Inflammatory macrophage treated with lipopolysaccharide for 1 hour (primary cell): ENCODE measurements around the gene ITGAD.
"Not testable (repeated sequence)": the region's sequence is repeated elsewhere in the genome, so short reads cannot be mapped to it uniquely, and the experiment has no call there.

Experiments used
- DNase-seq, 2 donors: peaks; one replicate each; pipeline ENCODE4 v3.0.0-alpha.2; 2020 to 2022

ITGAD gene

DNA sequence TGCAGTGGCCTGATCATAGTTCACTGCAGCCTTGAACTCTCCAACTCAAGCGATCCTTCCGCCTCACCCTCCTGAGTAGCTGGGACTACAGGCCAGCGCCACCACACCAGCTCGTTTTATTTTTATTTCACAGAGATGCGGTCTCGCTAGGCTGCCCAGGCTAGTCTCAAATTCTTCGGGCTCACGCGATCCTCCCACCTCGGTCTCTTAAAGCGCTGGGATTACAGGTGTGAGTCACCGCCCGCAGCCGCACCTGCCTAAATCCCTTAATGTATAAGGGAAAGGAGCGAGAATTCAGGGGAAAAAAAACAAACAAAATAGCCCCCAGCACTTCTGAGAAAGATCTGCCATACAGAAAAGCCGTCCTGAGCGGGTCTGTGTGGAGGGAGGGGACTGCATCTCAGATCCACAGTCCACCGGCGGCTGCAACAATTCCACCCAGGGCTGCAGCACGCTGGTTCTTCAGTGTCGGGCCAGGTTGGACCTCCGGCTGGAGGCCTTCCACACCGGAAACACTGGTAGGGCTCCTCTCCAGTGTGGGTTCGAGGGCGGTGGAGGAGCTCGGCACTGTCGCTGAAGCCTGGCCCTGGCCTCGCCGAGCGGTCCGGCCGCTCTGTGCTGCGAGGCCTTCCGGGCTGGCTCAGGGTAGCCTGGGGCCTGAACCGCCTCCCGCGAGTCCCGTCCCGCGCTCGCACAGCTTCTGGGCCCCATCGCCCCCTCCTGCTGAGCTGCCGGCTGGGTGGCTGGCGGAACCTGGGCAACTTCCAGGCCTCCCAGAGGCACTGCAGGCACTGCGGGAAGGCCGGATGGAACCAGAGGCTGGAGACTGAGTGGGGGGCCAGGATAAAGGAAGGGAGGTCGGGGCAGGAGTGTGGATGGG lies 42.4 kb downstream of the ITGAD start:
- DNase-seq = no peak

DNA sequence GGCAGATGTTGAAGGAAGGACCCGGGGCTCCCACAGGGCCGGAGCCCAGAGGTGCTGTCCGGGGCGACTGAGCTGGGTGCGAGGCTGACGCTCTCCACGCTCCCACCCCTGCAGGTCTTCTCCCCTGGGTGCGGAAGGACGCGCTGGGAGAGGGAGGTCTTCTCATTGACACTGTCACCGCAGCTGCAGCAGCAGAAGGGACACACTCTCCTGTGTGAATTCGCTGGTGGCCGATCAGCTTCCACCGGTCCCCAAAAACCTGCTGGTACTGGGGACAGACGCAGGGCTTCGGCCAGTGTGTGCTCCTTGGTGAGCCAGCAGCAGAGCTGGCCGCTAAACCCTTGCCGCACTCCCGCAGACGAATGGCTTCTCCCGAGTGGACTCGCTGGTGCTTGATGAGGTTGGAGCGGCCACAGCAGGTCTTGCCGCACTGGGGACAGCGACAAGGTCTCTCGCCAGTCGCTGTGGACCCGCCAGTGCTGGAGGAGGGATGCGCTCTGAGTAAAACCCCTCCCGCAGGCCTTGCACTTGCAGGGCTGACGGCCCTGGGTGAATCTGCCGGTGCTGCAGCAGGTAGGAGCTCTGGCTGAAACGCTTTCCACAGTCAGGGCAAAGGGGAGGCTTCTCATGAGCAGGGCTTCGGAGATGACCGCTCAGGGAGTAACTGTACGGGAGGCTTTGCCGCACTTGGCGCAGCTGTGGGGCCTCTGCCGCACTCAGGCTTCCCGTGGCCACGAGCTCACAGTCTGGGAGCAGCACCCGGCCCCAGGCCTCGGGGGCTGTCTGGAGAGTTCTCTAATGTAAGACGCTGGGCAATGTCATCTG lies 43.3 kb downstream of the ITGAD start:
- DNase-seq = no peak

DNA sequence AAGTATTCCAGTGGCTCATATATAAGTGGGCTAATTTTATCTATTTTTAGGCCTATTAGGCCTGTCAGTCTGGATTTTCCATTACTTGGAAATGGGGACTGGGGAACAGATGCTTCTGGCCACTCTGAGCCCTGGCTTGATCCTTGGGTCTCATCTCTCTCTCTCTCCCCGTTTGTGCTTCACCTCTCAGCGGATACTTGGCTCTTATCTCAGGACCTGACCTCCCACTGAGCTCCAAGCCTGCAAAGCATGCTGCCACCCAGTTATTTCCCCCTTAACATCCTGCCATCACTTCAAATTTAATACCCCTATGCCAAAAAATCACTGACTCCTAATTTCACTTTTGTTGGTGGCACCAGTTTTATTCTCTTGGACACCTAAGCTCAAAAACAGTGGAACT lies 45.3 kb downstream of the ITGAD start:
- DNase-seq = no peak

DNA sequence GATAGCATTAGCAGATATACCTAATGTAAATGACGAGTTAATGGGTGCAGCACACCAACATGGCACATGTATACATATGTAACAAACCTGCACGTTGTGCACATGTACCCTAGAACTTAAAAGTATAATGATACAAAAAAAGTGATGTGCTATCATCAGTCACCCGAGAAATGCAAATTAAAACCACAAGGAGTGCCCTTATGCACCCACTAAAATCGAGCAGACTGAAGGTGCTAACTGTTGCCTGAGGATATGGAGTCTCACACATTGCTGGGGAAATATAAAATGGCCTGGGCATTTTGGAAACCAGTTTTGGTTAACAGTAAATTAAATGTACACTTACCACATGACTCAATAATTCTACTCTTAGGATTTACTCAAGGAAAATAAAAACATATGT lies 45.9 kb downstream of the ITGAD start:
- DNase-seq = not testable (repeated sequence)

DNA sequence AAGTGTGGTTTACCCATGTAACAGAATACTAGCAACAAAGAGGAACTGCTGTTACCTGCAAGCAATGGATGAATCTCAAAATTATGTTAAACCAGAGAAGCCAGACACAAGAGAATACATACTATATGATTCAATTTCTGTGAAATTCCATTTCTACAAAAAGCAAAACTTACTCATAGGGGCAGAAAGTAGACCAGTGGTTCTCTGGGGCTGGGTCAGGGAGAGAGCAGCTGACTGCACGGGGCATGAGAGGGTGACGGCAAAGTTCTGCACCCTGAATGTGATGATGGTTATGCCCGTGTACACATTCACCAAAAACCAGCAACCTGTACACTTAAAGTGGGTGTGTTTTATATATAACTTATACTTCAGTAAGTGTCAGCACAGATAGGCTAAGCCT lies 46.4 kb downstream of the ITGAD start:
- DNase-seq = no peak

DNA sequence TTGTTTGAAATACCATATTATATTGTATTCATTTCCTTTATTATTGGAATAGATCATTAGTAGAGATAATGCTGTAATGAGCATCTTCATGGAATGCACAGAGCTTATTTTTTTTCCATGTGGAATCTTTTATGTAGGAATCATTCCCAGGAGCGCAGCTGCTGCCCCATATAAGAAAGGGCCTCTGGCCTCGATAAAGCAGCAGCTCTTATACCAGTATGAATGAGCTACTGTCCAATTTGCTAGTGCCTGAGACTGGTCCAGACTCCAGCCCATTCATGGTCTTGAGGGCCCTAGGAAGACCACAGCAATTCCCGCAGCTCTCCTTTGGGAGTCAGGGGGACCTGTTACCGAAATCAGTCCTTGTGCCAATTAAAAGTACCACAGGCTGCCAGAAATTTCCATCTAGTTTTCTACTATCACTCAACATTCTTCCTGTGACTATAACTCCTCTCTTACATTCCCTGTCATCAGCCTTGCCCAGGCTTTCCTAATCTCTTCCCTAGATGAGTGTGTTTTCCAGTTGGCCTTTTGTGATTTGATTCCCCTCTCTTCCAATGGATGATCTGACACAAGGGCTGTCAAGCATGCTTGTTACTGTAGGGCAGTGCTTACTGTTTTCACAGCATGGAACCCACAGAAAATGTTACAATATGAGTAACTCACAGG lies 47.5 kb downstream of the ITGAD start:
- no peak for DNase-seq

DNA sequence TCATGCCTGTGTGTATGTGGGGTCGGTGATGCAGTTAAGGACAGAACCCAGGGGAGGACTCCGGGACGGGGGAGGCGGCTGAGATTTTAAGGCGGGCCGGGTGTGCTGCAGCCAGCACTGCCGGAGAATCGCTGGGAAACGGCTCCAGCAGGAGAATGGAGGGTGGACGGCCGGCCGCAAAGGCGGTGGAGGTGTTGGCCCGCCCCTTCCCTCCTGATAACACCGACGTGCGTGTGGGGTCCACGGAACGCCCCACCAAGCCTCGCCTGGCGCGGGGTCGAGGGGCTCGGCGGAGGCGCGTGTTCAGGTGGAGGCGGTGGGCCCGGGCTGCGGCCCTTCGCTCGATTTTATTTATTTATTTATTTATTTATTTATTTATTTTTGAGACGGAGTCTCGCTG lies 48.8 kb downstream of the ITGAD start:
- no peak for DNase-seq

DNA sequence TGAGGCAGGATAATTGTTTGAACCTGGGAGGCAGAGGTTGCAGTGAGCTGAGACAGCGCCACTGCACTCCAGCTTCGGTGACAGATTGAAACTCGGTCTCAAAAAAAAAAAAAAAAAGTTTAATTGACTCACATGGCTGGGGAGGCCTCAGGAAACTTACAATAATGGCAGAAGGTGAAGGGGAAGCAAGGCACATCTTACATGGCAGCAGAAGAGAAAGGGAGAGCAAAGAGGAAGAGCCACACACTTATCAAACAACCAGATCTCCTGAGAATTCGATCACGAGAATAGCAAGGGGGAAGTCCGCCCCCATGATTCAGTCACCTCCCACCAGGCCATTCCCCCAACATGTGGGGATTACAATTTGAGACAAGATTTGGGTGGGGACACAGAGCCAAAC lies 52.8 kb downstream of the ITGAD start:
- DNase-seq = not testable (repeated sequence)

DNA sequence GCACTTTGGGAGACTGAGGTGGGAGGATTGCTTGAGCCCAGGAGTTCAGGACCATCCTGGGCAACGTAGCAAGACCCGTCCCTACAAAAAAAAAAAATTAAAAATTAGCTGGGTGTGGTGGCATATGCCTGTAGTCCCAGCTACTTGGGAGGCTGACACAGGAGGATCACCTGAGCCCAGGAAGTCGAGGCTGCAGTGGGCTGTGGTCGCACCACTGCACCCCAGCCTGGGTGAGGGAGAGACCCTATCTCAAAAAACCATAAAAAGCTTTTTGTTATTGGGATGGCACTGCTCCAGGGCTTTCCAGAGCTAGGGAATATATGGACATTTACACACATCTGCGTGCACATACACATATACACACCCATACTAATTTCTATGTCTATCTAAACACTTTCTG lies 58.1 kb downstream of the ITGAD start:
- no peak for DNase-seq

DNA sequence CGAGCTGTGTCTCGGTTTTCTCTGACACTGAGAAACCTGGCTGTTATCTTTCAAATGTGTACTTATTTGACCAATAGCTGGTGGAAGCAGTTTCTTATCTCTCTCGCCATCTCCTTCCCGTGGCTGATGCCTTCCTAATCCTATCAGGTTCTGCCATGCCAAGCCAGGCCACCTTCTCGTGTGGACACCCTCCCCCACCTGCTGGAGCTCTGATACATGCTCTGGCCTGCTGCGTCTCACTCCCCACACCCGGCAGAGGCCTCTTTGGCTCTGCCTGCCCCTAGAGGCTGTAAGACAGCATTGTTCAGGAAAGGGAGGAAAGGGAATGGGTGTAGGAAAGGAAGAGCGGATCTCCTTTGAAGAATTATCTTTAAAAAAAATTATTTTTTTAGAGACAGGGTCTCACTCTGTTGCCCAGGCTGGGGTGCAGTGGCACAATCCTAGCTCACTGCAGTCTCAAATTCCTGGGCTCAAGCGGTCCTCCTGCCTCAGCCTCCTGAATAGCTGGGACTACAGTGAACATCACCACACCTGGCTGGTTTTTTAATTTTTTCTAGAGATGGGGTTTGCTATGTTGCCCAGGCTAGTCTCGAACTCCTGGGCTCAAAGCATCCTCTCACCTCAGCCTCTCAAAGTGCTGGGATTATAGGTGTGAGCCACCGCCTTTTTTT lies 58.7 kb downstream of the ITGAD start:
- DNase-seq = peak; percentile 35 to 38

DNA sequence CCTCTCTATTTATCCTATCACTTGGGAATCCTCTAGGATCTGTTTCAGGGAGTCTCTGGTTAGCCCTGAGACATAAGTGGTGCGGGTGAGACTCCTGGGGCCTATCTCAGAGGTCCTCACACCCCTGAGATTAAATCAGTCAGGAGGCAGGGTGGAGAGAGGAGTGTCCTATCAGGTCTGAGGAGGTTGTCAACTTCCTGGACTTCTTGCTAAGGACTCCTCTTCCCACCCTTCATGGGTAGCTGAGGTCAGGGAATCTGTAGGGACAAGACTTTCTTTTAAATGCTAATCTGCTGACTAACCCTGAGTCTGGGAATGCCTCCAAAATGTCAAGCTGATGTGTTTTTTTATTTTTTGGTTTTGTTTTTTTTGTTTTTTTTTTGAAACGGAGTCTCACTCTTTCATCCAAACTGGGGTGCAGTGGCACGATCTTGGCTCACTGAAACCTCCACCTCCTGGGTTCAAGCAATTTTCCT lies 59.5 kb downstream of the ITGAD start:
- no peak for DNase-seq

DNA sequence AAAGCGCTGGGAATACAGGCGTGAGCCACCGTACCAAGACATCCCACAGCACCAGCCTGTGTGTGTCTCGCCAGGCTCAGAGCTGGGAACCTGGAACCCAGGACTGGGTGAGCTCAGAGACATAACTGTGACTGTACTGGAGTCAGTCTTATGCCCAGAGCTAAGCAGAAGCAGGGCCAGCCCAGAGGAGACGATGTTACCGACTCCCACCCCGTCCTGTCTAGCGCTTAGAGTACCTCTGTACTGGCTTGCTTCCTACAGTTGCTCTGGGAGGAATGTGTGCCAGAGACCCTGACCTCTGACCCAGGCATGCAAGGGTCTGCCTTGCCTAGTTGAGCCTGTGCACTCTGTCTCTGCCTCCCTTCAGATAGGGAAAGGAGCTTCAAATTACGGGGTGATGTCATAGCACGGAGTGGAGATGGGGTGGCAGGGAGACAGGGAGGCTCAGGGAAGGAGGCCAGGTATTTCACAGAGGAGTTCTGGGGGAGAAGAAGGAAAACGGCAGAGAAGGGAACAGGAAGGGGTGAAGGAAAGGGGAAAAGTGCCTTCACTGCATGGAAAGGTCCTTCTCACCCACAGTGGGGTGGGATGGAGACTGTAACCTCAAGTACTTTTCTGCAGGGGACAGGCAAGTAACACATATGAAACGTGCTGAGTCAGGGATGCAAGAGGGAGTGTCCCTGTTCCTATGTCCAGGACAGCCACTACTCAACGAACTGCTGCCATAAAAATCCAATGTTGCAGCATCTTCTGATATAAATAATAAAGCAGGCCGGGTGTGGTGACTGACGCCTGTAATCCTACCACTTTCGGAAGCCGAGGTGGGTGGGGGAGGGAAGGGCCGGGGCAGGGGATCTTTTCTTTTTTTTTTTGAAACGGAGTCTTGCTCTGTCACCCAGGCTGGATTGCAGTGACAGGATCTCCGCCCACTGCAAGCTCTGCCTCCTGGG lies 60.4 kb downstream of the ITGAD start:
- DNase-seq = peak; percentile 94 to 99

DNA sequence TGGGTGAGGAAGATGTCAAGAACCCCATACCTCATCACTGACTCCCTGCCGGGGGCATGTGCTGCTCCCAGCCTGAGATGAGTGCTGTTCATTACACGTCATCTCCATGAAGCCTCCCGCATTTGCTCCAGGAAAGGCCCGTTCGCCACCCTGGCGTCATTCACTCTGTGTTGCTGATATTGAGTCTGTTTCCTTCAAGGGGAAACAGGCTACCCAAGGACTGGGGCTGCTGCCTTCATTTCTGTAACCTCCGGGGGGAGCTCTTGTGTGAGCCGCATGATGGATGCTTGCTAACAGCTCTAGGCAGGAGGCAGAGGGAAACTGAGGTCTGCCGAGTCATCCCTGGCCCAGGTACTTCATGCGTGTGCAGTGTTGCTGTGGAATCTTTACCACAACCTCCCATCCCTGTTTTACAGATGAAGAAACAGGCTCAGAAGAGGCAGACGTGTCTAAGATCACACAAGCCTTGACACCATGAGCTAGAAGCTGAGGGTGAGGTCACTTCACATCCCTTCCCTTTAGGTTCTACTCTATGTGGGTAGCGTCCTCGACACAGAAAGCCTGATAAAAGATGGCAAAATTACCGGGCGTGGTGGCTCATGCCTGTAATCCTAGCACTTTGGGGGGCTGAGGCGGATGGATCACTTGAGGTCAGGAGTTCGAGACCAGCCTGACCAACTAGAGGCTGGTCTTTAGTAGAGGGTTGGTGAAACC lies 62.6 kb downstream of the ITGAD start:
- peak; percentile 40 for DNase-seq

DNA sequence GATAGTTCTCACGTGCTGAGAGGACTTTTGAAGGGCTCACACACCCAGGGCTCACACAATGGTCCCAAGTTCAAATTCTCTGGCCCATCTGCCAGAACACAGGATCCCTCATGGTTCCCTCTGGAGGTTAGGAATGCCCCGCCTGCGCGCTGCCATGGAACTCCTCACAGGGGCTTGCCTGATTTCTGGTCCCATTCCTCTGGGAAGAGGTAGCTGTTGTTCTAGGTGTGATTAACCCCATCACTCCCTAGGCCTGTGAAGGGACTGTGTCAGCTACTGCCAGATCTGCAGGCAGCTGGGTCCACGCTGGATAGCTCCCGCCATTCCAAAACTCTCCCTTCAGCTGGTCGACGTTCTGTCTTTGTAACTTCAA lies 63.8 kb downstream of the ITGAD start:
- no peak for DNase-seq

DNA sequence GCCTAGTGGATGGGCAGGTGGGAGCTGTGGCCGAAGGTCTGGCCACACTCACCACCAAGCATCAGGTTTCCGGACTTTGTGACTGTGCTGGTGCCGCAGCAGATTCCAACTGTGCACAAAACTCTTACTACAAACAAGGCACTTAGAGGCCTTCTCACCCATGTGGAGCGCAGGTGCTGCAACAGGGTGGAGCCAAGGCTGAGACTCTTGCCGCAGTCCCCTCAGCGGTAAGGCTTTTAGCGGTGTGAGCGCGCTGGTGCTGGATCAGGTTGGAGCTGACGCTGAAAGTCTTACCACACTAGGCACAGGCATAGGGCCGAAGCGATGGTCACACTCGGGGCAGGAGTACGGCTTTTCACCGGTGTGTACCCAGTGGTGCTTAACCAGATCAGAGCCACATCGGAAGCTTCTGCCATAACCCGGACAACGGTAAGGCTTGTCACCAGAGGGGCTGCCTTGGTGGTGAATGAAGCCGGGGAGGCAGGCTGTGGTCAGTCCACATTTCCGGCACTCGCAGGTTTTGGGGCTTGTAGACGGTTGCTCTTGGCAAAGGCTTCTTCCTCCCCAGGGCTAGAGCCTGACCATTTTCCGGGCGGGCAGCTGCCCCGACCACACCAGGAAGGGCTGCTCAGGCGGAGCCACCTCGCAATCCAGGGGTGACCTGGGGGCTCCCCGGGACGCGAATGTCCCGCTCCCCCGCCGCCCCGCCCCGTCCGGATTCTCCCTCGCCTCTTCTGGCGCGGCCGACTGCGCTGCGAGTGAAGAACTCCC lies 65.1 kb downstream of the ITGAD start:
- peak; percentile 66 to 76 for DNase-seq

DNA sequence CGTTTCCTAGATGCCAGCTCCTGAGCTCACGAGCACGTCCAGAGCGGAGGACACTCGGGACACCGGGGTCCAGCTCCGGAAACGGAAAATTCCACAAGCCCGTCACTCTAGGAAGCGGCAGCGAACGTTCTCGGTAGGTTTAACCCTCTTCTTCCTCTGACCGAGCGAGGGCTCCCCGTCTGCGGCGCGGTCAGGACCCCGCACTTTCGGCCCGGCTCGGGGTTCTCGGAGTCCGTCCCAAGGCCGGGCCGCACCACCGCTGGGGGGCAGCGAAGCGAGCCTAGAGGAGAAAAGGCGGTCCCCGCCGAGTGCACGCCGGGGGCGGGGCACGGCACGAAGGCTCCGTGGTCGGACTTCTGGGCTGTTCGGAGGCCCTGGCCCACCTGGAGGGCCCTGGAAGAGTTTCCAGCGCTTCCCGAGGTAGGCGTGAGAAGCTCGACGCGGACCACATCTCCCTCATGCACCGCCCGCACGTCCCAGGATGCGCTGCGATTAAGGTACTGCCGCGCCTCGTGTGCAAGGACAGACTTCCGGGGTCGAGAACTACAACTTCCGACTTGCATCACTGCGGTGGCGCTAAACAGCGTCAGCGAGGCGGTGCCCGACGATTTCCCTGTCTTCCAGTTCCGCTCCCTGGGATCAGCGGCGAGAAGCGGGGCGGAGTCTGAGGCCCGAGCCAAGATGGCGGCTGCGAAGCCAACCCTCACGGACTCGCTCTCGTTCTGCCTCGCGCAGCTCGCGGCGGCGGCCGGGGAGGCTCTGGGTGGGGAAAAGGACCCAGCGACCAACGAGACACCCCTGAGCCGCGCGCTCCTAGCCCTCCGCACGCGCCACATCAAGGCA lies 65.9 kb downstream of the ITGAD start, which contains the start of gene ARMC5:
Gene ARMC5 (plus strand): TSS at position 658 of the 843 bp plus-strand sequence. CDS start 24 bp downstream, at position 682.
- DNase-seq = peak; percentile 96 to 97

DNA sequence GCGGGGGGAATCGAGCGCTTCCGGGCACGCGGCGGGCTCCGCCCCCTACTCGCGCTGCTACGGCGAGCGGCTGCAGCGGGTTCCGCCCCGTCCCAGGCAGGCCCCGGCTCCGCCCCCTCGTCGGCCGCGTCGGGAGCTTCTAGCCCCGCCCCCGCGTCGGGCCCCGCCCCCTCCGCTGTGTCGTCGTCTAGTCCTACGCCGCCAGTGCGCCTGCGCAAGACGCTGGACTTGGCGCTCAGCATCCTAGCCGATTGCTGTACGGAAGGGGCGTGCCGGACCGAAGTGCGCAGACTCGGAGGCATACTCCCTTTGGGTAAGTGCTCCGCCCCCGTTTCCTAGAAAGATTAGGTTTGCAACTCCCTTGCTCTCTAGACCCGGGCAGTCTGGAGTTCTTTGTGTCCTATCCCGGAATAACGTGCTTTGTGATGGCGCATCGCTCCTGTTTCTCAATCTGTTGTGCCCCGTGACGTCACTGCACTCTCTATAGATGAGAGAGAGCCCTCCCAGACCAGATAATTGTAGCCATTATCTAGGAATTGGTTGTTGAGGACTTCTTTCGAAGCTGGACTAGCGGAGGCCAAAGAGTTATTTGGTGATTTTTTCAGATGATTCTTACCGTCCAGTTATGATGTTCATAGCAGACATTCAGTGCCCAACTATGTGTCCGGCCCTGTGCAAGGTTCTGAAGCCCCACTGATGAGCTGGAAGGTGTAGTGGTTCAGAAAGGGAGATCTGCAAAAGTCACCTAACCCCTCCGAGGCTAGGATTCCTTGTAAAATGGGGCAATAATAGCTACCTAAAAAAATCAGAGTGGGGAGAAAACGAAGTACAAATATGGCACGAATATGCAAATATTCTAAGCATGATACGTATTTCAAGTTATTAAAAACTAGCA lies 66.8 kb downstream of the ITGAD start:
- DNase-seq = peak; percentile 99 to 100

DNA sequence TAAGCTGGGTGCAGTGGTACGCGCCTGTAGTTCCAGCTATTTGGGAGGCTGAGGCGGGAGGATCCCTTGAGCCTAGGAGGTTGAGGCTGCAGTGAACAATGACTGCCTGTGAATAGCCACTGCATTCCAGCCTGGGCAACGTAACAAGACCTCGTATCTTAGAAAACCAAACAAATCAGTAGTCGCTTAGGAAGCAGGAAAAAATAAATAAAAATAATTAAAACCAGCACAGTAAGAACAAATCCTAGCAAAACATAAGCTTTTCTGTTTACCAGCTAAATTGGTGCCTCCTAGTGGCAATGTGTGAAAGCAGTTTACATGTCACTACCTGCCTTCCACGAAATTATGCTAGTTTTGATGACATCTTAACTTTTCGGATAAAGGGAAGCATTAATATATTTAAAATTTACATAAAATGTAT lies 67.5 kb downstream of the ITGAD start:
- DNase-seq = peak; percentile 33 to 49
